ENCODE results near the gene F5.

The F5 gene

DNA sequence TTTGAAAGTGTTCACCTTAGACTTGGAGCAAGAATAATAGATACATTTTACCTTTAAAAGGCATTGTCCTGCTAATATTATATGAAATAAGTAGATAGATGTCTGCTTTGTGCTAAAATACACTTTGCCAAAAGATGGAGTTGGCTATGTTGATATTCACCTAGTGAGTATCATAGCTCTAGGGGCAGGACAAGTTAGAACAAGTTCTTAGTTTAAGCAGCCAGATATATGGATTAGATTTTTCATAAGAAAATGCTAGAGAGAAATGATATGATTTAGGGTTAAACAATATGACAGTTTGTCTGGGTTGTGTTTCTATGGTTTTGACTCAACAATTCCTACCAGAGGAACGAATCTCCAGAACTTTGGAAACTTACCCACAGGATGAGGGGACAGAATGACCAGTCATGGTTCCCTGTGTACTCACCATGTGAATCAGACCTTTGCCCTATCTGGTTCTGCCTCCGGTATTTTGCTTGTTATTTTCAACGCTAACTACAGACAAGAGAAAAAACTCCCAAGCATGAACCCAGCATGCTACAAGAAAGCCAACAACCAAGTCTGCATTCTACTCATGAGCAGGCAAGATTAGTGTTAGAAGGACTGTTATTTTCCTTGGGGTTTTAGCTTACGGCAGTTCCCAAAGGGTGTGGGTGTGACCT, 1.7 kb downstream of the F5 start:
- no peaks in the 10 kb centered on the region for H3K9me3 Mint-ChIP-seq
- no peak overlapping the region for H3K4me3 Mint-ChIP-seq
- H3K27ac Mint-ChIP-seq, result no peak overlapping the region
- H3K27me3 Mint-ChIP-seq (ENCODE audit: low read depth, poor library complexity), result peaks cover 53% of the 10 kb centered on the region
- H3K36me3 Mint-ChIP-seq (ENCODE audit: low read depth), result no peaks in the 10 kb centered on the region
- TF ChIP-seq, protein P1, sequence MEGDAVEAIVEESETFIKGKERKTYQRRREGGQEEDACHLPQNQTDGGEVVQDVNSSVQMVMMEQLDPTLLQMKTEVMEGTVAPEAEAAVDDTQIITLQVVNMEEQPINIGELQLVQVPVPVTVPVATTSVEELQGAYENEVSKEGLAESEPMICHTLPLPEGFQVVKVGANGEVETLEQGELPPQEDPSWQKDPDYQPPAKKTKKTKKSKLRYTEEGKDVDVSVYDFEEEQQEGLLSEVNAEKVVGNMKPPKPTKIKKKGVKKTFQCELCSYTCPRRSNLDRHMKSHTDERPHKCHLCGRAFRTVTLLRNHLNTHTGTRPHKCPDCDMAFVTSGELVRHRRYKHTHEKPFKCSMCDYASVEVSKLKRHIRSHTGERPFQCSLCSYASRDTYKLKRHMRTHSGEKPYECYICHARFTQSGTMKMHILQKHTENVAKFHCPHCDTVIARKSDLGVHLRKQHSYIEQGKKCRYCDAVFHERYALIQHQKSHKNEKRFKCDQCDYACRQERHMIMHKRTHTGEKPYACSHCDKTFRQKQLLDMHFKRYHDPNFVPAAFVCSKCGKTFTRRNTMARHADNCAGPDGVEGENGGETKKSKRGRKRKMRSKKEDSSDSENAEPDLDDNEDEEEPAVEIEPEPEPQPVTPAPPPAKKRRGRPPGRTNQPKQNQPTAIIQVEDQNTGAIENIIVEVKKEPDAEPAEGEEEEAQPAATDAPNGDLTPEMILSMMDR (IDR thresholded peaks at IDR 0.05), result no peak
- peaks cover 5% of the 10 kb centered on the region for H3K4me1 Mint-ChIP-seq
- no peak for DNase-seq

DNA sequence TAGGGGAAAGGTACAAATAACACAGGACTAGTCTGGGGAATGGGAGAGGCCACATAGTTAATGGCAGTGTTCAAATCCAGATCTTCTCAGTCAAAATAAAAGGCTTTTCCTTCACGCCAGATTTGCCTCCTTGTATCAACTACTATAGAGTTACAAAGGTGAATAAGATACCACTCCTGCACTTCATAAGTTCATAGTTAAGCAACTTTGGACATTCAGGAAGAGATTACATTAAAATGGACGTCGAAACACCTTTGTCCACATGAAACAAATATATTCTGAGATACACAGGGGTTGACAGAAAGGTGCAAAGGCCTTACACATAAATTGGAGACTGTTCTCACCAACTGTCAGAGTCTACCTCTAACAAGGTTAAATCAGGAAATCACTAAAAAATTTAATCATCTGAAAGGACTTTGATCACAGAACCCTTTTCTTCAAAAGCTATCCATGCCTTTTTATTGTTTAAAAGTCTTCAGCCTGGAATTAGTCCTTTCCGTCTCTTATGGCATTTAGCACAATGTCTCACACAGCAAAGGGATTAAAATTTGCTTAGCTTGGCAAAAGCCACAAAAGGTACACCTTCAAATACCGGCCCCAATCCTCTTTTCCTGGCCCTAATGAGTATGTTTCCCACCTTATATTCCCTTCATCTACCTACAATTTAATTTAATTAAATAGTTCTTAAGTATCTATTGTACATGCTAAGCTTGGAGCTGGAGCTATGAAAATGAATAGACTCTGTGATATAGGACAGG, 8.1 kb downstream of the F5 start:
- H3K36me3 Mint-ChIP-seq (ENCODE audit: low read depth), result no peaks in the 10 kb centered on the region
- no peaks in the 10 kb centered on the region for H3K4me1 Mint-ChIP-seq
- no peak overlapping the region for H3K27ac Mint-ChIP-seq
- H3K27me3 Mint-ChIP-seq (ENCODE audit: low read depth, poor library complexity), result peaks cover 7% of the 10 kb centered on the region
- TF ChIP-seq, protein P1 (IDR thresholded peaks at IDR 0.05), result no peak
- DNase-seq, result no peak
- no peaks in the 10 kb centered on the region for H3K9me3 Mint-ChIP-seq
- H3K4me3 Mint-ChIP-seq, result no peak overlapping the region

DNA sequence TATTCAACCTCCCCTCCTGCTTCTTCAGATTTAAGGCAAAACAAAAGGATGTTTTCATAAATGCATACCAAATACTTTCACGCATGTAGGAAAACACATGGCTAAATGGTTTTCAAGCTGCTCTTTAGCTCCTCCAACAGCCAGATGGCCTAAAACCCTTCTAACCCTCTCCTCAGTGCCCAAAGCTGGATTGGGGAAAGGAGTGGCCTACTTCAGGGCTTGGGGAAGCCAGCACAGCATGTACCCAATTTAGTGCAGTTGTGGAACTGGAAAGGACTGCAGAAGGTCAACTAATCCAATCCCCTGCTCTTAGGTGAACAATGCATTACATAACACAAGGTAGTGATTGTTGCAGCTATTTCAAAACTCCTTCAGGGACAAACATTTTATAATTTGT, 9.3 kb downstream of the F5 start:
- no peak overlapping the region for H3K4me3 Mint-ChIP-seq
- no peaks in the 10 kb centered on the region for H3K36me3 Mint-ChIP-seq (ENCODE audit: low read depth)
- TF ChIP-seq, protein P1 (IDR thresholded peaks at IDR 0.05), result no peak
- no peaks in the 10 kb centered on the region for H3K4me1 Mint-ChIP-seq
- H3K27me3 Mint-ChIP-seq (ENCODE audit: low read depth, poor library complexity), result peaks cover 10% of the 10 kb centered on the region
- no peaks in the 10 kb centered on the region for H3K9me3 Mint-ChIP-seq
- no peak for DNase-seq
- no peak overlapping the region for H3K27ac Mint-ChIP-seq

DNA sequence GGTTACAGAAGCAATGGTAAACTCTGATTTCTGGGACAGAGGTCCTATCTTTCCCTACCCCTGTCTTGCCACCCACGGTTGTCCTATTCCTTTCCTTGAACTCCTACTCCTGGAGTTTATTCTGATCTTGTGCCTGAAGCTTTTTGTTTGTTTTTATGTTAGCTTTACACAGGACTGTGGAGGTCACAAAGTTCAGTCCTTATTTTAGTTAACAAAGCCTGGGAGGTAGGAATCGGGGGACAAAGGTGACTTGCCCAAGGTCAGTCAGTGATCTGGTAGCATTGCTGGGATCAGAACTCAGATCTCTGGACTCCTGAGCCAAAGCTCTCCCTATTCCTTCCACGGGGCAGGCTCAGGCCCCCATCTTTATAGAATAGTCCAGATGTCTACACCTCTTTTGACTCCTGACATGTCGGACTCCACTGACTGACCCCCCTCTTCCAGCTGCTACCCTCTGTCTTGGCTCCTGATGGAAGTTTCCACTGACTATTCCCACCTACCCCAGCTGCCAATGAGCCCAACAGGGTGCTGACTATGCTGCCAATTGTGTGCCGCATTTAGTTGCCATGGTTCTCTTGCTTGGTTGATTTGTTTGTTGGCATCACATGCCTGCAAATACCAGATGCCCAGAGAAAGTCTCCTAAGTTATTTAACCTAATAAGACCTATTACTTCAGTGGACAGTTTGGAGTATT, 9.9 kb downstream of the F5 start:
- Mint-ChIP-seq H3K4me3 (no peak overlapping the region), H3K27me3 (ENCODE audit: low read depth, poor library complexity) (peaks cover 10% of the 10 kb centered on the region), H3K9me3 (no peaks in the 10 kb centered on the region), H3K36me3 (ENCODE audit: low read depth) (no peaks in the 10 kb centered on the region), H3K27ac (no peak overlapping the region), H3K4me1 (no peaks in the 10 kb centered on the region)
- TF ChIP-seq, protein P1 (IDR thresholded peaks at IDR 0.05), result no peak
- no peak for DNase-seq

DNA sequence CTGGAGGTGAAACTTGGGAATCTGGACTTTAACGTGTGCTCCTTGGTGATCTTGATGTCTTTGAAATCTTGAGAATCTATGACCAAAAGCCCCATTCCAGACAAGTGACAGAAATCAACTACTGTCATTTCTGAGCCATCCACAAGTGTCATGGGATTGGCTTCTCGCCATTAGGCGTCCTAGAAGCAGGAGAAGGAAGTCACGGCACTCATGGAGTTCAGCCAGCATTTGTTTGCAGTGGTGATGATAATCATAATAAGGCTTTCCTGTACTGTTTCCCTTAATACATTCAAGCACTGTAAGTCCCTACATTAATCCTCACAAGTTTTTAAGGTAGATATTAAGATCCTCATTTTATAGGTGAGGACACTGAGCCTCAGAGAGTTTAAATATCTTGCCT, 11.9 kb downstream of the F5 start:
- H3K36me3 Mint-ChIP-seq (ENCODE audit: low read depth), result no peaks in the 10 kb centered on the region
- no peak overlapping the region for H3K4me3 Mint-ChIP-seq
- no peaks in the 10 kb centered on the region for H3K4me1 Mint-ChIP-seq
- H3K9me3 Mint-ChIP-seq, result no peaks in the 10 kb centered on the region
- no peak overlapping the region for H3K27ac Mint-ChIP-seq
- TF ChIP-seq, protein P1 (IDR thresholded peaks at IDR 0.05), result no peak
- peaks cover 10% of the 10 kb centered on the region for H3K27me3 Mint-ChIP-seq (ENCODE audit: low read depth, poor library complexity)
- no peak for DNase-seq

Measured in nephron progenitor cell (in vitro differentiated cells).